GM19023 (cell line): Measurements from ENCODE around the gene HTATIP2.
"Not testable (repeated sequence)": the region's sequence is repeated elsewhere in the genome, so short reads cannot be mapped to it uniquely, and the experiment has no call there.

Experiments
- ATAC-seq: cut with Tn5 transposase; IDR thresholded peaks from one replicate; pipeline ENCODE4 v1.9.1; 2021; ENCODE audit warnings: mild to moderate bottlenecking, moderate library complexity; ENCODE audit not compliant: unreplicated experiment

The HTATIP2 gene

GRCh38 chr11:20369826-20370225 lies 6.3 kb downstream of the HTATIP2 start:
- no peak for ATAC-seq

DNA sequence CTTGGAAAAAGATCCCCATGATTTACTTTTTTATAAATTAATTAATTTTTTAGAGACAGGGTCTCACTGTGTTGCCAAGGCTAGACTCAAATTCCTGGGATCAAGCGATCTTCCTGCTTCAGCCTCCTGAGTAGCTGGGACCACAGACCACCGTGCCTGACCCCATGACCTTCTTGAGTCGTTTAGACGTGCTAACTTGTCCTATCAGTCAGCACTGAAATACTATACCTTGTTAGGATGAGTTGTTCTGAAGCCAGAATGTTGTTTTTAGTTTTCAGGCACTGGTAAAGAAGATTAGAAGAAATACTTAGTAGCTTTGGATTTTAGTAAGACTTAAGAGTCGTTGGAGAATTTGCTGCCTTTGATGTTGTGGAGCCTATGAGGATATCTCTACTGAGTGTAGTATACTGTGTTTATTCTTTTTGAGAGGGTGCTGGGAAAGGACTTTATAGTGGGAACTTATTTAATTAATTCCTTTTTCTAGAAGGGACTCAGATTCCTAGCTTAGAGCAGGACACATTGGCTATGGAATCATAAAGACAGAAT lies 8.6 kb downstream of the HTATIP2 start:
- ATAC-seq = no peak

DNA sequence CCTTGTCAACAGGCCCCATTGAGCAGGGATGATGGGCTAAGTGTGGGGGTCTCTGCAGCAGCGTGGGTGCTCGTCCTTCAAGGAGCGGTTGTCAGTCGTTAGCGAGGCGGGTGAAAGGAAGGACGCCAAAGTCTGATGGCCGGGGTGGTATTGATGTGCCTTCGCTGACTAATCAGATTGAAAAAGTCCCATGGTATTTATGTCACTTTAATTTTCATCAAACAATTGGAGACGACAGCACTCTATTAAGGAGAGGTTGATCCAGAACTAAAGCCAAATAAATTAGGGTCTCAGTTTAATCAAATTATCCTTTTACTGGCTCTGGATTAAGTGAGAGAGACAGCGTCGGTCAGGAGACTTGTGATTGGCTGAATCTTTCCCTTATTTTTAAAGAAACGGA lies 9.6 kb downstream of the HTATIP2 start:
- no peak for ATAC-seq

- ATAC-seq = no peak
Measured at GRCh38 chr11:20373568-20374209, 10.2 kb downstream of the HTATIP2 start.

DNA sequence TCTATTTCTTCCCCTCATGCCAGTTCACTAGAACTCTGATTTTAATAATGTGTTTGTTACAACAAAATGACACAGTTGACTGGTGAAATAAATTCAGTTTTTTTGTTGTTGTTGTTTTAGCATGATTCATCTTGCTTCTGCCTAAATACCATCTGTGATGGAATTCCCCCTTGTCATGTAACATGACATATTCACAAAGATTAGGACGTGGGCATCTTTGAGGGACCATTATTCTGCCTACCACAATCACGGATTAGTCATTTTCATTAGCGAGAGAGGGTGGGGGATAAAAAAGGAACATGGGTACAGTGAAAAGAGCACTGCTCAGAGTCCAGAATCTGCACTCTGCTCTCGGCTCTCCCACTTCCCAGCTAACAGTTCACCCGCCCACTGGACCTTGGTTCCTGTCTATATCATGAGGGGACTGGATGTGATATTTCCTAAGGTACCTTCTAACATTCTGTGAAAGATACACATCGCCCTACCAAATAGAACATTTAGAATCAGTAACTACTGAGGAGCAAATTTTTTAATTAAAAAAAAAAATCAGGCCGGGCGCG lies 11.3 kb downstream of the HTATIP2 start:
- no peak for ATAC-seq

- ATAC-seq = no peak
Measured at GRCh38 chr11:20376162-20376730, 12.7 kb downstream of the HTATIP2 start.

- not testable (repeated sequence) for ATAC-seq
Measured at GRCh38 chr11:20385996-20386395, 22.5 kb downstream of the HTATIP2 start.

DNA sequence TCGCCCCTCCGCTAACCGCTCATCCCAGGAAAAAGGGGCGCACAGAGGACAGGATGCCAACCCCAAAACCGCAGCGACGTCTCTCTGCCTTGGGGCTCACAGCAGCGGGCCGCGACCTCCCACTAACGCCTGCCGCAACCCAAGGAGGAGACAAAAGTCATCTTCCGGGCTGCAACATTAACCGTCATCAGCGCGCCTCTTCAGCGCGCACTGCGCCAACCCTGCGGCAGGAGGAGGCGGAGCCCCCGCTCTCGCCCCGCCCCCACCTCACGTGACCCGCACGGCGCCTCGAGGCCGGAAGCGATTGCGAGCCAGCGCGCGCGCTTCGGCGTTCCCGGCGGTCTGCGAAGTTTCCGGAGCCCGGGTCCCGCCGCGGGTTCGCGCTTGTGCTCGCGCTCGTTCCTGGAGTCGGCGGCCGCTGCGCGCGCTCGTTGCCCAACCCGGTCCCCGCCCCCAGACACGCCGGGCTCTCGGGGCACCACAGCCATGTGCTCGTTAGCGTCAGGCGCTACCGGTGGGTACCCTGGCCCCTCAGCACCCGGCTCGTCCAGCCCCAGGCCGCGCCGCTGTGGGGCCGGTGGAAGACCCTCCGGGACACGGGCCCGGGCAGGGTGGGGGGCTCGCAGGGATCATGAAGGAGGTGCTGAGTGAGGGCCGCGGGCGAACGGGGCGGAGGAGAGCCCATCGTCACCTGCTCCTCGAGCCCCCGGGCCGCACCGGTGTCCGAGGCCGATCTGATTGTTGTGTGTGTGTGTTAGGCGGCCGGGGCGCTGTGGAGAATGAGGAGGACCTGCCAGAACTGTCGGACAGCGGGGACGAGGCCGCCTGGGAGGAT lies 24.0 kb downstream of the HTATIP2 start, which contains the start of gene PRMT3:
Gene PRMT3 (plus strand): TSS at position 456 of the 835 bp plus-strand sequence. CDS start 31 bp downstream, at position 487.
- peak; percentile 81 for ATAC-seq

DNA sequence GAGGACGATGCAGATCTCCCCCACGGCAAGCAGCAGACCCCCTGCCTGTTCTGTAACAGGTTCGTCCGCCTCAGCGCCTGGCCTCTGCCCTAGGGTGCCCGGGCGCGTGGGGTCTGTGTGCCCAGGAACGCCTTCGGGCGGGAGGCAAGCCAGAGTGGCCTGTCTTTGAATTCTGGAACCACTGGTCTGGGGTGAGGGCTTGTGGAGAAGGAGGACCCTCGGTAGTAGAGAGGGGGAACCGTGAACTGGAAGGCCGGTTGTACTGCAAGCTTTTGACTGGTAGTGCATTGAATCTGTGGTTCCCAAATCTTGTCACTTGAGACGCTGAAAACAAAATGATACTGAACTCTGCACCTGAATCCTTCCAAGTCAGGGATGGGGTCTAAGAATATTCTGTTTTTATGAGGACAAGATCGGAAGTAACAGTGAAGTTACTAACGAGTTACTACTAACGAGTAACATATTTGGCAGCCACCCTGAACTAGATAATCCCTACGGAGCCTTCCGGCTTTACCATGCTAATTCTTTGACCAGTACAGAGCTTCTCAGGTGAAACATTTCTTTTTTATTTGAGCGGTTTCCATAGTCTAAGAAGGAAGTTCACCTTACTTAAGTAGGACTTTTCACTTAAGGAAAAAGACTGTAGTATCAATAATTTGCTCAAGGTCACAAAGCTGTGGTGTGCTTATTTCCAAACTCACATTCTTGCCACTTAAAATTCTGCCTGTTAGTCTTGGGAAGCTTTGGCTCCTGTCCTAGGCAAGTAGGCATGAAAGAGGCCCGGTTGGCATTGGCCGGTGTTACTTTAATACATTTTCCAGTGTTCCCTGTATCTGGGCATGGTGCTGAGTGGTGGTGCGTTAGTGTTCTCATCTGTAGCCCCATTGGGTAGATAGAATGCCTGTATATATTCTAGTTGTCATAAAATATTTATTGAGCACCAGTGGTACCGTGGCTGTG lies 24.9 kb downstream of the HTATIP2 start:
- ATAC-seq = peak; percentile 30

DNA sequence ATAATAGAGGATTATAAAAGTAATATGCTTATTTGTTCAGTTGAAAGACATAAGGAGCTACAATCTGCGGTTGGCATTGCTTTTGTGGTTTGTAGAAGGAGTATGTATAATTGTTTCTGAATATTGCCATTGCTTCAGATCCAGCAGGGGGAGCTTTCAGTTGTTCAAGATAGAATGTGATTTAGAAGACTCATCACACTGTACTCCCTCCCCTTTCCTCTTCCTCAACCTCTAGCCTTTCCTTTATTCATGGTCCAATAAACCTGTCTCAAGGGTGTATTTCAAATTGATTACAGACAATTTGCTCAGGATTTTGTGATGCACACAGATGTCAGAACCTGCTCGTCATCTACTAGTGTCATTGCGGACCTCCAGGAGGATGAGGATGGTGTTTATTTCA lies 33.8 kb downstream of the HTATIP2 start:
- ATAC-seq = peak; percentile 82

GRCh38 chr11:20399498-20399897 lies 36.0 kb downstream of the HTATIP2 start:
- no peak for ATAC-seq

DNA sequence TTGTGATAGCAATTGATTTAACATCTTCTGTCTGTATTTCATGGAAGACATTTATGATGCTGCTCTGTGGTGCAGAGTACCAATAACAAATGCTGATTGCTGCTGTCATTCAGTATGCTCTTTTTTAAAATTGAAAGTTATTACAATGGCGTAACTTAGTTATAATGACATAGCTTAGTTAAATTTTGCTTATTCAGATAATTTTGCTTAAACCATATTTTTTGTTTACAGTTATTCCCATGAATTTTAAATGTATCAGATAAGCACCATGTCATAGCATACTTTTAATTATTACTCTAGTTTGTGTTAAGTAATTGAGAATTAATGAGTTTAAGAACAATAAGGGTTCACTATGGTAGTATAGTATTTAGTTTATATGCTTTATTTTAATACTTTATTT lies 39.5 kb downstream of the HTATIP2 start:
- ATAC-seq = no peak

- no peak for ATAC-seq
Measured at GRCh38 chr11:20406484-20406883, 43.0 kb downstream of the HTATIP2 start.

- no peak for ATAC-seq
Measured at GRCh38 chr11:20407344-20407743, 43.8 kb downstream of the HTATIP2 start.

- ATAC-seq = no peak
Measured at GRCh38 chr11:20415432-20415831, 51.9 kb downstream of the HTATIP2 start.

- ATAC-seq = no peak
Measured at GRCh38 chr11:20417771-20418170, 54.3 kb downstream of the HTATIP2 start.

DNA sequence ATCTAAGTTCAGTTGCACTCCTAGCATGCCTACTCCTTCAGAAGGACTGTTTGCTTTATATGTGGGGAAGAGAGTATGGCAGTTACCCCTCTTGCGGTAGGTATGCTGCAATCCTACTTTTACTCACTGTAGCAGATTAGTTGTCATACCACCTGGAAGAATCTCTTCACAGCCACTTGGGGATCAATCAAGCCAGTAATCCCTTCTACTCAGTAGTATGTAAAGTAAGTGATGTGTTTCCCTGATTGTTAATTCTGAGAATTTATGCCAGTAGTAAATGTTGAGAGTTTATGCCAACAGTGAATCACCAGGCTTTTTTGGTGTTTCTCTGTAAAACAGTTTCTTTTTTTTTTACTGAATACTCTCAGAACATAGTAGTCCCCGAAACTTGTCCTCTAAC lies 58.4 kb downstream of the HTATIP2 start:
- no peak for ATAC-seq

DNA sequence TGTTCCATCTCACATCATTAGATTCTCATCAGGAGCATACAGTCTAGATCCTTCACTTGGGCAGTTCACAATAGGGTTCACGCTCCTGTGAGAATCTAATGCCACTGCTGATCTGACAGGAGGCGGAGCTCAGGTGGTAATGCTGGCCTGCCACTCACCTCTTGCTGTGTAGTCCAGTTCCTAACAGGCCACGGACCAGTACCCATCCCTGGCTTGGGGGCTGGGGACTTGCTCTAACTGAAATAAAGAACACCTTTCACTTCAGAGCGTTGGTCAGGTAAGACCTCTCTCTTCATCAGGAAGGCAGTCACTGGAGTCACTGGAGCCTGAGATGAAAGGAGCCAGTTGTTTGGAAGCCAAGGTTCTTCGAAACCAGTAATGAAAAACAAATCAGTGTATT lies 65.7 kb downstream of the HTATIP2 start:
- ATAC-seq = no peak
